SIG-M5 (cell line): ENCODE data around the gene PIK3R2.

Source experiments
- DNase-seq: peaks from one replicate; lab custom pipeline; 2025; lab: John Stamatoyannopoulos, UW

PIK3R2 gene

GRCh38 chr19:18123819-18124218 is 29.1 kb upstream of the PIK3R2 start:
- DNase-seq, result no peak

GRCh38 chr19:18126097-18126496 is 26.9 kb upstream of the PIK3R2 start:
- no peak for DNase-seq

- no peak for DNase-seq
Observed at GRCh38 chr19:18128044-18128443, 24.9 kb upstream of the PIK3R2 start.

DNA sequence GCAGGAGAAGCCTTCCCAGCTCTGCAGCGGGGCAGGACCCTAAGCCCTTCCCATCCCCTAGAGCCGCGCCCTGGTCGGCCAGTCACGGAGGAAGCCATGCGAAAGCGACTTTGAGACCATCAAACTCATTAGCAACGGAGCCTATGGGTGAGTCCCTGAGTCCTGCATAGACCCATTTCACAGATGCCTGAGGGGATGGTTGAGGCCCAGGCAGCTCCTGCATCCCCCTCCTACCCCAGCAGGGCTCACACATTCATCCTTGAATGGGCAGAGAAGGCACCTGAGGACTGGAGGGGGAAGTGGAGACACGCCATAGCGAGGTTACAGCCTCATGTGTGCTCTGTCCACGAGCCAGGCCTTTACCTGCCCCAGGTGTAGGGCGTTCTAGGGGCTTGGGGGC is 24.2 kb upstream of the PIK3R2 start:
- DNase-seq, result no peak

DNA sequence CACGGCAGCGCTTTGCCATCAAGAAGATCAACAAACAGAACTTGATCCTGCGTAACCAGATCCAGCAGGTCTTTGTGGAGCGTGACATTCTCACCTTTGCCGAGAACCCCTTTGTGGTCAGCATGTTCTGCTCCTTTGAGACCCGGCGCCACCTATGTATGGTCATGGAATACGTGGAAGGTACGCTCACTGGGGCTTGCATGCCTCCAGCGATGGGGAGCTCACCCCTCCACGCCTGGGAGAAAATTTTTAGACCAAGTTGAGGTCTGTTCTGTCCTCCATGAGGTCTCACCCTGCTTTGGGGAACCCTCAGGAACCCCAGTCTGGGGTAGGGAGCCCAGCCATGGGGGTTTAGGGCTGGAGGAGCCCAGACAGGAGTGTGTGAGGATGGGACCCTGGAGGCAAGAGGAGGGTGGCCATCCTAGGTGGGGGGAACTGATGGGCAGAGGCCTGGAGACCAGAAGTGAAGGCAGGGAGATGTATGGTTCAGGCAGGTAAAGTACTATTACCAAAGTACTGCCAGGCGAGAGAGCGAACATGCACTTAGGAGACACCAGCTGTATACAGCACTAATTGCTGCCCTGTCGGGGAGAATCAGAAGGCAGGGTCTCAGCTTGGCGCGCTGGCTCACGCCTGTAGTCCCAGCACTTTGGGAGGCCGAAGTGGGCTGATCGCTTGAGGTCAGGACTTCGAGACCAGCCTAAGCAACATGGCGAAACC is 22.3 kb upstream of the PIK3R2 start:
- DNase-seq, result no peak

DNA sequence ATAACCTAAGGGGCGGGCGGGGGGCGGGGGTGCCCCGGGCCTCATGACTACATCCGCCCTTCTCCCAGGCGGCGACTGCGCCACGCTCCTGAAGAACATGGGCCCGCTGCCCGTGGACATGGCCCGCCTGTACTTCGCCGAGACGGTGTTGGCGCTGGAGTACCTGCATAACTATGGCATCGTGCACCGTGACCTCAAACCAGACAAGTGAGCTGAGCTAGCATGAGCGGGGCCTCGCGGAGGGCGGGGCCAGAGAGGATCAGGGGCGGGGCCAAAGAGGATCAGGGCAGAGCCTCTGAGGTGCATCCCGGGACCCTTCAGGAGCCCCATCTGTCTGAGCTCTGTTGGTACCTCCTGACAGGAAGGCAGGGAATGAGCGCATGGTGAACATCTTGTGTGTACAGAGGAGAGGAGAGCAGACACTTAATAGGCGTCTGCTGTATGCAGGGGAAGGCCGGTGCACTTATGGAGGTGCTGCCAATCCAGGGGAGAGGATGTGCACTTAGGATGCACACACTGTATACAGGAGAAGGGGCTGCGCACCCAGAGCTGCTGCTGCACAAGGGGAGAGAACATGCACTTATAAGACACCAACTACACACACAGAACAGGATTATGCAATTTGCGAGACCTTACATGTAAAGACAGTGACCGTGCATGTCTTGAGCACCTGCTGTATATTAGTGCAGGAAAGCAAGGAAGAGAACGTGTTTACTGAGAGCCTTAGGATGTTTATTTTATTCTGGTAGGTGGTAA is 20.9 kb upstream of the PIK3R2 start:
- DNase-seq, result no peak

DNA sequence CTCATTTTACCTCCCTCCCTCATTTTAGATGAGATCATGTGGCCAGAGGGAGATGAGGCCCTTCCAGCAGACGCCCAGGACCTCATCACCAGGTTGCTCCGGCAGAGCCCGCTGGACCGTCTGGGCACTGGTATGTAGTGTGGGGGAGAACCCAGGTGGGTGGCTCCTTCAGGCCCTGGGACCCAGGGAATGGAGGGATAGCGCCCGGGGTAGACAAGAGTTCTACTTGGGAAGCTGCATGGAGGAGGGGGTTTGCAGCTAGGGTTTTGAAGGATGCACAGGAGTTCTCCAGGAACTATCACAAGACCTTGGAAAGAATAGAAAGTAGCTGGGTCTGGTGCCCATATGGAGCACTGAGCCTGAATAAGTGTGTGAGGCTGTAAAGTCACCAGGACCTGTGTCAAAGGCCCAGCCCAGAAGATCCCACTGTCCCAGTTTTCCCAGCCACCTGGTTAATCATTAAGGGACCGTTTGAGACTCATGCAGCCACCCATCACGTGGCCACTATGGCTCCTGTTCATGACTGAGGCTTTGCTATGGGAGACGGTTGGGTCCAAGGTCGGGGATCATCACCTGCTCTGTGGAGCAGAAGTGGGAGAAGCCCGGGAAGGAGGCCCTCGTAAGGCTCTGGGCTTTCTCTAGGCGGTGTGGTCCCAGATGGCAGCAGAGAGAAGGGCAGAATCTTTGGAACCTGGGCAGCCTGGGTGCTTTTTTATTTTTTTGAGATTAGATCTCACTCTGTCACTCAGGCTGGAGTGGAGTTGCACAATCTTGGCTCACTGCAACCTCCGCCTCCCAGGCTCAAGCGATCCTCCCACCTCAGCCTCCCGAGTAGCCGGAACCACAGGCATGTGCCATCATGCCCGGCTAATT is 17.0 kb upstream of the PIK3R2 start:
- DNase-seq, result no peak

GRCh38 chr19:18137242-18137641 is 15.7 kb upstream of the PIK3R2 start:
- DNase-seq, result no peak

DNA sequence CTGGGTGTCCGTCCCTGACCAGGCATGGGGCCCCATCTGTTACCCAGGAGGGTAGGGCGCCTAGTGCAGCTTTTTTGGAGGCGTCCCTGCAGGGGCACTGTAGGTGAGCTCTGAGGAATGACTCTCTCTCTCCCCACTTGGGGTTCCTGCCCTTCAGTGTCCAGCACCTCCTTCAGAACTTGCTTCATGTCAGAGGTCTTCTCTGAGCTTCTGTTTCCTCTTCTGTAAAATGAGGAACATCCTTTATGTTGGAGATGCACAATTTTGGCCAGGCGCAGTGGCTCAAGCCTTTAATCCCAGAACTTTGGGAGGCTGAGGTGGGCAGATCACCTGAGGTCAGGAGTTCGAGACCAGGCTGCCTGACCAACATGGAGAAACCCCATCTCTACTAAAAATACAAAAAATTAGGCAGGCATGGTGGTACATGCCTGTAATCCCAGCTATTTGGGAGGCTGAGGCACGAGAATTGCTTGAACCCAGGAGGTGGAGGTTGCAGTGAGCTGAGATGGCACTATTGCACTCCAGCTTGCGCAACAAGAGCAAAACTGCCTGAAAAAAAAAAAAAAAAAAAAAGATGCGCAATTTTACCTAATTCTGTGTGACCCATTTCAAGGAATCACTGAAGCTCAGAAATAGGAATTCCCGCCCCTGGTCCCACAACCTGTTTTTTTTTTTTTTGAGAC is 15.2 kb upstream of the PIK3R2 start:
- no peak for DNase-seq

DNA sequence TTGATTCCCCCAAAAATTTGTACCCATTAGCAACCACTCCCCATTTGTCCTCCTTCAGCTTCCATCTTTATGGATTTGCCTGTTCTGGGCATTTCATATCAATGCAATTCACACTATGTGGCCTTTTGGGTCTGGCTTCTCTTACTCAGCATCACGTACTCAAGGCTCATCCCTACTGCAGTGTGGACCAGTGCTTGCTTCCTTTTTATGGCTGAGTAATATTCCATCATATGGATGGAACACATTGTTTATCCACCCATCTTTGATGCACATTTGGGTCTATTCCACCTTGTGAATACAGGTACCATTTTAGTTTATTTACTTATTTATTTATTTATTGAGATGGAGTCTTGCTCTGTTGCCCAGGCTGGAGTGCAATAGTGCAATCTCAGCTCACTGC is 12.5 kb upstream of the PIK3R2 start:
- DNase-seq, result no peak

GRCh38 chr19:18141031-18141430 is 11.9 kb upstream of the PIK3R2 start:
- no peak for DNase-seq

GRCh38 chr19:18143902-18144301 is 9.1 kb upstream of the PIK3R2 start:
- no peak for DNase-seq

GRCh38 chr19:18144361-18144760 is 8.6 kb upstream of the PIK3R2 start:
- DNase-seq, result no peak

DNA sequence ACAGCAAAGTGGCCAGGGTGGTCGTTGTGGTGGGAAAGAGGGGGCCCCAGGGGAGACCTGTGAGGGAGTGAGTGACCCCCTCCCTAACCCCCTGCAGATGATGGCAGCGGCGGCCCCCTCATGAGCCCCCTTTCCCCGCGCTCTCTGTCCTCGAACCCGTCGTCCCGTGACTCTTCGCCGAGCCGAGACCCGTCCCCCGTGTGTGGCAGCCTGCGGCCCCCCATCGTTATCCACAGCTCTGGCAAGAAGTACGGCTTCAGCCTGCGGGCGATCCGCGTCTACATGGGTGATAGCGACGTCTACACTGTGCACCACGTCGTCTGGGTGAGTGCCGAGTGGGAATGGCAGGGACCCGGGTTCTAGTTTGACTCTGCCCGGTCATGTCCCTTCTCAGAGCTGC is 8.1 kb upstream of the PIK3R2 start:
- DNase-seq, result no peak

DNA sequence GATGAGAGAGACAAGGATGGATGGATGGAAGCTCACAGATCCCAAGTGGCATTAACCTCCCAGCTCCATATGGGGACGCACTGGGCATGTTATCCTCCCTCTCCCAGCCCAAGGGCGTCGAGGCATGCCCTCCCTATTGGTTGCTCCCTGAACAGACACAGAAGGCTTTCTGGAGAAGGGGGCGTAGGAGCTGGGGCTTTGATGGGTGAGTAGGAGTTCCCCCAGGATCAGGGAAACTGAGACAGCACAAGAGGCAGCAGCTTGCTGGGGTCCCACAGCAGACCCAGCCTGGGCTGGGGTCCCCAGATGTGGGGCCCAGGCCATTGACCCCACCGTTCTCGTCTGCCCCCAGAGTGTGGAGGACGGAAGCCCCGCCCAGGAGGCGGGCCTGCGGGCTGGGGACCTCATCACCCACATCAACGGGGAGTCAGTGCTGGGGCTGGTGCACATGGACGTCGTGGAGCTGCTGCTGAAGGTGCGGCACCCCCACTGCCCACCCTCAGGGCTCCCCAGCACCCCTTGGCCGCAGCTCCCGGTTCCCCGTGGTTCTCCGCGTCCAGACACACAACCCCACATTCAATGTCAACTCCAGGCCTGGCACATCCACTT is 7.5 kb upstream of the PIK3R2 start:
- DNase-seq, result no peak

- DNase-seq, result no peak
Observed at GRCh38 chr19:18147396-18147795, 5.6 kb upstream of the PIK3R2 start.

DNA sequence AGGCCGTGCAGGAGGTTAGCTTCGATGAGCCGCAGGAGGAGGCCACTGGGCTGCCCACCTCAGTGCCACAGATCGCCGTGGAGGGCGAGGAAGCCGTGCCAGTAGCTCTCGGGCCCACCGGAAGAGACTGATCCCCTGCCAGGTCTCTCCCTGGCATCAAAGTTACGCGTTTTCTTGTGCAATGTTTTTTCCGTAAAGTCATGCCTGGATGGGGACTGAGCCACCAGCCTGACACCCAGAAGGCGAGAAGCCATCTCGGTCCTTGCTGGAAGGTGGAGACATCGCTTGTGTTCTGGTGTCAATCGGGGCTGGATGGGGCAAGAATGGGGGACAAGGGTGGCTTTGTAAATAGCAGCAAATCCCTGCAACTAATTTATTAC is 3.4 kb upstream of the PIK3R2 start:
- no peak for DNase-seq

DNA sequence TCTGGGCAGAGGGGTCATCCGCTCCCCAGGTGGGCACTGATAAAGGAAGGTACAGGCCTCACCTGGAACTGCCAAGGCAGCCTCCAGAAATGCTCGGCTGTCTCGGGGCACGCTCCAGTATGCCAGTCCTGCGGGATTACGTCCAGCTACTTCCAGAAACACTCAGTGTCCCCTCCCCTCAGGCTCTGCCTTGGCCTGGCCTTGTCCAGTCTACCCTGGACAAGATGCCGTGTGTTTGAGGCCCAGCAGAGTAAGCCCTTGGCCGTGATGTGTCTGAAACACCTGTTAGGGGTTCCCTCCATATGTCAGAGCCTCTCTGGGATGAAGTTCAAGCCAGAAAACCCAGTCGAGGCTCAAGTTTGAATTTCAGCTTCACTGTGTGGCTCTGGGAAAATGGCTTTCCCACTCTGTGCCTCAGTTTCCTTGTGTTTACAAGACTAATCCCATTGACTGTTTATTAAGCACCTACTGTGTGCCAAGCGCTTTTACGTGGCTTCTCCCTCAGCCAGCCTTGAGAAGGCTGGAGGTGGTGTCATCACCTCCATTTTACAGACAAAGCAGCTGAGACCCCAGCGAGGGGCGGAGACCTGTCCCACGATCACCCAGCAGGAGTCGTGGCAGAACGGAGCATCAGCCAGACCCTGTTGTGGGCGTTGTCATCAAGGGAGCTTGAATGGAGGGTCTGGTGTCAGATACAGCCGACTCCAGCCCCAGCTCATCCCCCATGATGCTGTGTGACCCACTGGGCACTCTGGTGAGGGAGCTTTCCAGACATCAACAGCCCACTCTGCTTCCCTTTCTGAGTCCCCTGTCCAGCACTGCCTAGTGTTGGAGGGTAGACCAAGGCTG is 2.0 kb upstream of the PIK3R2 start:
- DNase-seq, result no peak

GRCh38 chr19:18152442-18152816 is 534 bp upstream of the PIK3R2 start:
- peak; percentile 97 for DNase-seq

DNA sequence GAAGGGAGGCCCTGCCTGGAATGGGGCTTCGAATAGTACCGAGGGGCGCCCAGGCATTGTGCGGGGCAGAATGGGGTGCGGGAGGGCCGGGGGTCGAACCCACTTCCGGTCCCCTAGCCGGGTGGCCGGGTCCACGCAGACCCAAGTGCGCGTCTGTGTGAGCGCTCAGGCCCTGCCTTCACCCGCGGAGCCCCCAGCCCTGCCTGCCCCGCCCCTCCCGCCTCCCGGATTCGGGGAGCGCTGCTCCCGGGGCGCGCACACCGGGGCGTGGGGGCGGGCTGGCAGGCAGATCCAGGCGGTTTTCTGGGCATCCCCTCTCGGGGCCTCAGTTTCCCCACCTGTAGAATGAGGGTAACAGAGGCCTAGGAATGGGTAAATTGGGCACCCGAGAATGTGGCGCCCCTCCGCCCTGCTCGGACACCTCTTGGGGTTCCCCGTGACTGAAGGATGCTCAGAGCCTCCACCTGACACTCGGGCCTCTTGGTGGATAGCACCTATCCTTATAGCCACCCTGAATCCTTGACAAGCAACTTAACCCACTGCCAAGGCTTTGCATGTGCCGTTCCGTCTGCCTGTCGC is 682 bp downstream of the PIK3R2 start:
- DNase-seq, result no peak
